ENCODE measurements around the gene KLK14.

KLK14 gene

DNA sequence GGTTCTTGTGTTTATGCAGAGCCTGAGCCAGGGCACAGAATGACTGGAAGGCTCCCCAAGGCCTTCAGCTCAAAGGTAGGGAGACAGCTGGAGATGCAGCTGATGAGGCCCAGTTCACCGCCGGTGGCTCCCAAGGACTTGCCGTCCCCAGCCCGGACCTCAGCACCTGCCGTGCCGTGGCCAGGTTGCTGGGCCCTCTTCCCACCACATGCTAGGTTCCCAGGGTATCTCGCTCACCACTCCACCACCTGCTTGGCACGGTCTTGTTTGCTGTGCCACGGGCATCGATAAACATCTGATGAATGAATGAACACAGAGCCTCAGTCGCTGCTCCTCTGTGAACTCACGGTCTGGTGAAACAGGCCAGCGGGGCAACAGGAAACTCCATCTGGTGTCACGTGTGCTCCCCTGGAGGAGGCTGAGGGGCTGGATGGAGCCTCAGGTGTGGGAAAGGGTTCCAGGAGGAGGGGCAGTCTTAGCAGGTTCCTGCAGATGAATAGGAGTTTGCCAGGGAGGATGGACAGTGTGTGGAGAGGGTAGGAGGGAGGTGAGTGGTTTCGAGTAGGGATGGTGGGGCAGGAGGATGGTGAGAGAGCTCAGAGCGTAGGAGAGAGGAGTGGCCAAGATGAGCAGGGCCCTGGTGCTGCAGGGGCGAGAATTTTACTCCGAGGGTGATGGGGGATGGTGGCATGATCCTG lies 3.6 kb upstream of the KLK14 start:
- no peak for DNase-seq (ENCODE audit: low read depth)

DNA sequence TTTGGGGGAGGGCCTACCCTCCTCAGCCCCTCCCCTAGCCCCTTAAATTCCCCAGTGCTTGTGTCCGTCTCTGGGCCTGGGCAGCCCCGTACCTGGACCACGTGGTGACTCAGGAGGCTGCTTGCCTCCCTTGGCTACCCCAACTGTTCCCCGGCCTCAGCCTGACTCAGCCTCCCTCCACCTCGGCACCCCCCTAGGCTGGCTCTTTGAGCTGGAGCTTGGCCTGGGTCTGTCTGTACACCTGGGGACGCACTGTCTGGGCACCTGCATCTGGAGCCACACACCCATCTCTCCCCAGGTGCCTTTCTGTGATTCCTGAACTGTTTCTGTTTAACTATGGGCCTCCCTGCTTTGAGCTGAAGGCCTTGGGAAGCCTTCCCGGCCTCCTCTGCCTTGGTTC lies 1.8 kb upstream of the KLK14 start:
- no peak for DNase-seq (ENCODE audit: low read depth)

- DNase-seq (ENCODE audit: low read depth), result no peak
Observed at GRCh38 chr19:51083783-51084182, 1.1 kb upstream of the KLK14 start.

GRCh38 chr19:51083181-51083580 lies 494 bp upstream of the KLK14 start:
- DNase-seq (ENCODE audit: low read depth), result no peak

DNA sequence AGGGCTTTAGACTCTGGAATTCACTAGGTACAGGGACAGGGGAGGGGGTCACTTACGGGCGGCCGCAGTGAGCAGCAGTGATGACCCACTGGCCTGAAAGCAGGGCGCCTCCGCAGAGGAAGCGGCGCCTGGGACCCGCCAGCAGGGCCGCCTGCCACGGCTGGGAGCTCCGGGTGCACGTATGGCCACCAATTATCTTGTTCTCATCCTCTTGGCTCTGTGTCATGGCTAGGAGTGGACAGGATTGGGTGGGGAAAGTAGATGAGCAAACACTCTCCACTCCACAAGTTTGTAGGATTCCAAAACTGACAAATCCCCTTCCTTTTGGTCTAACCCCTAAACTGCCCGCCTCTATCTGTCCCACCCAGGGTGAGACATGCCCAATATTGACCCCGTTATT lies 1.2 kb downstream of the KLK14 start:
- no peak for DNase-seq (ENCODE audit: low read depth)

GRCh38 chr19:51079481-51080110 lies 3.1 kb downstream of the KLK14 start:
- DNase-seq (ENCODE audit: low read depth), result no peak

- DNase-seq (ENCODE audit: low read depth), result no peak
Observed at GRCh38 chr19:51078731-51079130, 4.0 kb downstream of the KLK14 start.

DNA sequence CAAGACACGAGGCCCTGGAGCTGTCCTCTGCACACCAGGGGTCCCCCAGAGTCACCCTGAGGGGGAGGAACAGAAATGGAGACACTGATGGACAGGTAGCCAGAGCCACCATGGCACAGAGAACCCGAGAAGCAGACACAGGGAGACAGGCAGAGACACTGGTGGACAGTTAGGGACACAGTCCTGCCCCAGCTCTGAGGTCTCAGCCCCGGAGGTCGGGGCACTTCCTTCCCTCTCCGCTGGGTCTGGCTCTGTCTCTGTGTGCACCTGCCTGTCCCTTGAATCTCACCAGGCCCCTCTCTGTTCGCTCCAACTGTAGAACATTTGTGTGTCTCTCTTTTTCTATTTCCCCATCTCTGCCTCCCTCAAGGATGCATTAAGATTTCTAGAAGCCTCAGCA lies 4.6 kb downstream of the KLK14 start:
- no peak for DNase-seq (ENCODE audit: low read depth)

DNA sequence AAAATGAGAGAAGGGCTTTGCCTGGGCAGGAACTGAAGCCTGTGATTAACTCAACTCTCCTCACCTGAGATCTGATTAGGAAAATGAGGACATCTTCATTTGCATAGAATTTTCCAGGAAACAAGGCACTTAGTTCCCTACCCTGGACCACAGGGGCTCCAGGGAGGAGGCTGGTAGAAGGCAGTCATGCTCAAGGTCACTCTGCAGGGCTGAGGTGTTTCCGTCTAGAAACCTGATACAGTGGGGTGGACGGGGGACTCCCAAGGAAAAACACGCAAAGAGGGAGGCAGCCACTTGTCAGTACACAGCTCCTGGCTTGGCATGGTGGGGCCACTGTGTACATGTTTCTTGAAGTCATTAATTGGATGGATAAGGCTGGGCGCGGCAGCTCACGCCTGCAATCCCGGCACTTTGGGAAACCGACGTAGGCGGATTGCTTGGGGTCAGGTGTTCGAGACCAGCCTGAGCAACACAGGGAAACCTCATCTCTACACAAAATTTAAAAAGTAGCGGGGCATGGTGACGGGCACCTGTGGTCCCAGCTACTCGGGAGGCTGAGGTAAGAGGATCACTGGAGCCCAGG lies 6.0 kb downstream of the KLK14 start:
- no peak for DNase-seq (ENCODE audit: low read depth)

DNA sequence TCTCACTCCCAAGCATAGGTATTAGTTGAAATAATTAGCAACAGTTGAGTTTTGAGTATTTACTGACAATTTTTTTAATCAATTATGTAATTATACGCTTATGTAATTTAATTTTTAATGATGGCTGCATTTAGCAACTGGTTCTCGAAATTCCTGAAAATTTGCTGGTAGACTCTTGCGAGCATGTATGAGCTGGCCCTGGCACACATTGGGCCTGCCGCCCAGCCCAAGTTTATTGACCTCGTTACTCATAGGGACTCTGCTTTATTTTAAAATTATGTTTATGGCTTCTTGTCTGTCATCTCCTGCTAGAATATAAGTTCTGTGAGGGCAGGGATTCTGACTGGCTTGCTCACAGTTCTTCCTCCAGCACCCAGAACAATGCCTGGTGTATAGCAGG lies 6.7 kb downstream of the KLK14 start:
- DNase-seq (ENCODE audit: low read depth), result no peak

DNA sequence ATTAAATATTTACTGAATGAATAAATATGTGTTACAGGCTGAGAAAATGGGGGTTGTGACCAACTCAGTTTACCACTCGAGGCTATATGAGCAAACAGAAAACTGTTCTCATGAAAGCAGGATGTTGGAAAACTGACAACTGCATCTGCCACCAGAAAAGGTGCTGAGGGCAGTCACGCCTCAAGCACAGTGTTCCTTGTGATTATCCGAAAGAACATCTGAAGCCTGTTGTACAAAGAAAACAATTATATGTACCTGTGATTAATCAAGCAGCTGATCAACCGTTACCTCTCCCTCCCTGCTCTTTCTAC lies 11.6 kb downstream of the KLK14 start:
- DNase-seq (ENCODE audit: low read depth), result no peak

GRCh38 chr19:51070334-51071094 lies 12.2 kb downstream of the KLK14 start:
- DNase-seq (ENCODE audit: low read depth), result no peak

DNA sequence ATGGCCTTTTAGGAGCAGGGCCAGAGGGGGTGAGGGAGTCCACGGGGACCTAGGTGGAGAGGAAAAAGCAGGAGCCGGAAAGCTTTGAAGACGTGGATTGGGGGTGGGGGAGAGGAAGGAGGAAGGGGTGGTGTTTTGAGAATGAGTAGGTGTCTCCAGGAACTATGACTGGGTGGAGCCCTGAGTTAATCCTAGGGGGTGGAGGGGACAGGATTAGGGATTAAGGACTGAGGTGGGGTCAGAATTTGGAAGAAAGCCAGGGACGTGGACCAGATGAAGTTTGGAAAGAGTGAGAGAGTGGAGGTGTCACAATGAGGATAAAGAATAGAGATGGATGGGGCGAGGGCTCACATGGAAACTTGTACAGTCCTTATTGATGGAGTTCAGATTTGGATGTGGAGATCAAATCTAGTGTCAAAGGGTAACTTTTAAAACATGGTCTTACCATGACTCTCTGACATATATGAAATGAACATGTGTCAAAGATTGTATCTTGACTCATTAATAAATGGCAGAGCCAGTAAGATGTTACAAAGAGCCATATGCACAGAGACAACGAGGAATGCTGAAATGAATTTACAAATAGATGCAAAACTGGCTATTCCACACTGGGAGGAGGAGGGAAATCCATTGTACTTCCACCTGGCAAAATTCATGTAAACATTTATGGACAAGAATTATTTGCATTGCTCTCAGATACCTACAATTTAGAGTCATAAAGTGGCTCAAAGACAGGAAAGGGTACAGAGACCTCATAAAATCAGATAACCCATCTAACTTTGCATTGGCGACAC lies 16.1 kb downstream of the KLK14 start:
- DNase-seq (ENCODE audit: low read depth), result no peak

- no peak for DNase-seq (ENCODE audit: low read depth)
Observed at GRCh38 chr19:51065221-51065960, 17.3 kb downstream of the KLK14 start.

- no peak for DNase-seq (ENCODE audit: low read depth)
Observed at GRCh38 chr19:51064534-51065220, 18.0 kb downstream of the KLK14 start, which contains the start of gene KLK13. KLK13 (minus strand) TSS chr19:51065092; CDS start chr19:51065067, 25 bp downstream.

DNA sequence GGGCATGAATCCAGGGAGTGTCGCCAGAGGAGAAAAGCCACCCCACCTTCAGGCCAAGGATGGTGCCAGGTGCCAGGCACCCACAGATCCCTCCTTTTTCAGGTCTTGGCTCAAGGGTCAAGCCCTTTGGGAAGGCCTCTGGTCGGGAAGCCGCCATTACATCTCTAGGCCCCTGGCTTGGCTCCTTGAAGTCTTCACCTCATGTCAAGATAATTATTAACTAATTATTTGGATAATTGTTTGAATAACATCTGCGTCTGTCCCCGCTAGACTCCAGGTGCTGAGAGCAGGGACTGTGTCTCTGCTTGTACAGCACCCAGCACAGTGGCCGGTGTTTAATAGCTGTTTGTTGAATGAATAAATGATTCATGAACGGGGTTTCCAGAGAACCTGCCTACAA lies 19.0 kb downstream of the KLK14 start:
- DNase-seq (ENCODE audit: low read depth), result no peak

- DNase-seq (ENCODE audit: low read depth), result no peak
Observed at GRCh38 chr19:51060973-51061372, 21.7 kb downstream of the KLK14 start.

- no peak for DNase-seq (ENCODE audit: low read depth)
Observed at GRCh38 chr19:51060336-51060735, 22.4 kb downstream of the KLK14 start.

DNA sequence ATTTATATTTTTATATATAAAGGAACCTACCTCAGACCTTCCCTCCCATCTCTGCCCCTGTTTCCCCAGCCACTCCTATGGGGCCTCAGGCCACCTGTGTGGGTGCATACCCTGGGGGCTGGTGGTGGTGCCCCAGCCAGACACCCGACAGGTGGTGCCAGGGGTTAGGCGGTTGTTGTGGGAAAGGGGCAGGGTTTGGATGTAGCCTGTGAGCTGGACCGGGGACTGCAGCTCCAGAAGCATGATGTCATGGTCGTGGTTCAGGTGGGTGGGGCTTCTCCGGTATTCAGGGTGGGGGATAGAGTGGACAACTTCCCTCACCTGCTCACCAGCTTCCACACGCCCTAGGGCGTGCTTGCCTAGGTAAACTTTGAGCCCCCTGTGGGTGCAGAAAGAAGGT lies 23.0 kb downstream of the KLK14 start:
- no peak for DNase-seq (ENCODE audit: low read depth)

- no peak for DNase-seq (ENCODE audit: low read depth)
Observed at GRCh38 chr19:51055866-51056265, 26.8 kb downstream of the KLK14 start.

DNA sequence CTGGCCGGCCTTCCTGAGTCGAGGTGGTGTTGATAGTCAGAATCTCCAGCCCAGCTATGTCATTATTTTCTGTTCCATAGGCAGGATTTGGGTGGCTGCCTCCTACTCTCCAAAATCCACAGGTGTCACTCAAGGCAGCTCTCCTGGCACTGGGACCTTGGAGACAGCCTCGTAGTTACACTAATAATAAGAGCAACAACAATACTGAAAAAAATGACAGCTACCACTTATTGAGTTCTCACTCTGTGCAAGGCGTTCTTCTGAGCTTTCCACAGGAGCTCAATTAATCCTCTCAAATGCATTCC lies 35.7 kb downstream of the KLK14 start:
- no peak for DNase-seq (ENCODE audit: low read depth)
